Suprapubic skin (tissue), 3 donors: ENCODE measurements around the gene NTSR1.

Source experiments
- CTCF ChIP-seq, 2 donors: fragments of 200-600 bp in 1 of 2; fragments of 450-650 bp in 1 of 2; sonication (generic) in 1 of 2; IDR thresholded peaks; one replicate each; pipeline ENCODE4 v1.5.1; 2016 to 2019; ENCODE audit warnings: antibody characterized with exemption in 2 of 2, mild to moderate bottlenecking in 1 of 2, moderate library complexity in 1 of 2
- EP300 ChIP-seq: sonication (generic); formaldehyde crosslinking; IDR thresholded peaks from one replicate; pipeline ENCODE4 v1.6.1; 2017; ENCODE audit warnings: antibody characterized with exemption
- POLR2A ChIP-seq, 2 donors: fragments of 450-650 bp; IDR thresholded peaks; one replicate each; pipeline ENCODE4 v1.6.1; 2017; ENCODE audit warnings: antibody characterized with exemption in 2 of 2, mild to moderate bottlenecking in 2 of 2, moderate library complexity in 2 of 2

- TF ChIP-seq CTCF (IDR thresholded peaks at IDR 0.05) (no peak), POLR2A (IDR thresholded peaks at IDR 0.05) (no peak), EP300 (no peak)
Observed at GRCh38 chr20:62695448-62696414, 12.9 kb upstream of the NTSR1 start.
